Hippocampal formation (tissue), 2 donors: ENCODE measurements around the gene SLC22A1.

Source experiments
- DNase-seq, 2 donors: peaks; one replicate each; lab custom pipeline; 2025; lab: John Stamatoyannopoulos, UW

Gene SLC22A1

DNA sequence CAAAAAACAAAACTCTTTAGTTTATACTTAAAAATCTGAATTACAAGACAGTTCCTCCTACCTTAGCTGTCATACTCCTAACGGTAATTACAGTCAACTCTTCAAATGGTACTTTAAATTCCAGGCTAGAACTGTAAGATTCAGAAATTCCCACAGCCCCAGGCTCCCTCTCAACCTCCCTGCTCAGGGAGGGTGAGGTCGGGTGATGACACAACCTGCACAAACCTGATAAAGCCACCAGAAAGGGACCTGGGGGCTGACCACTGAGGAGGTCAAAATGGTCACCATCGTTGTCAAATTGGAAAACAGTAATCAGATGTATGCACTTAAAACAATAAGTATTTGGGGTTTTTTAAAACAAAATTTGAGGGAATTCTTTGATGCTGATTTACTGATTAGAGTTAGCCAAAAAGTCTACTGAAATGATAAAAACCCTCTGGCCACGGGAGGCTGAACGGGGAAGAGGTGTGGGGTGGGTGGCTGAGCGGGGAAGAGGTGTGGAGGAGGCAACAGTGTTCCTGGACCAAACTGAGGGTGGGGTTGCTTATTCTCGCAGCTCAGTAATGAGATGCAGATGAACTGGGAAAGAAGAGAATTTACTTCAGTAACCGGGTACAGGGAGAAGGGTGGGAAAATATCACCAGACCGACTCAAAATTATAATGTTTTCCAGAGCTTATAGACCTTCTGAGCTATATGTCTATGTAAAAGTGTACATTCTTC, 52.4 kb downstream of the SLC22A1 start:
- DNase-seq: no peak

DNA sequence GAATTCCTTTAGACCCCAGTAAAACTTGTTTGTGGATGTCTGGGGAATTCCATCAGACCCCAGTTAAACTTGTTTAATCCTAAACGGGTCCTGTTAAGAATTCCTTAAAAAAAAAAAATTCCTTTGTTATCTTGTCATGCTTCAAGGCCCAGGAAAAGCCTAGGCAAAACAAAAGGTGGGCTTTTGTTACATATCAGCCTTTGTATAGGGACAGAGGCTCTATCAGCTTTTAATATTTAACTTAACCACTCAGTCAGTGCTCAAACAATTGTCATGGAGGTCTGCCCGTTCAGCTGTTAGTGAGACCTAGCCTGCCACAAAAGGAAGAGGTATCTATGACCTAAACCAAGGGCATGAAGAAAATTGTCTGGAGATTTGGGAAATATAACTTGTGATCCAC, 53.1 kb downstream of the SLC22A1 start:
- no peak for DNase-seq

DNA sequence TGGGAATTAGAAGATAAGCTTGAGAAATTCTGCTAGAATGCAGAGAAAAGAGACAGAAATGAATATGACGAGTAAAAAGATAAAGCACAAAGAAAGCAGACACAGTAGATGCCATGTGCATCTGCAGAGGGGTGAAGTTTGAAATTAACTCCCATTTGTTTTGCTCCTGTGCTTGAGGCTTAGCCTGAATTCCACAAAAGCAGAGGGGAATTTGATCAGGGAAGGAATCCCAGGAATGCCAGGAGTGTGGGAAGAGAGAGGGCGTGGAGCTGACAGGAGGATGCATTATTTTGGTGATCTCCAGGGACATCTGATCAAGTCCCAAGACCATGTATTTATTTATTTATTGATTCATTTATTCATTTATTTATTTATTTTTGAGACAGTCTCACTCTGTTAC, 55.6 kb downstream of the SLC22A1 start:
- DNase-seq: no peak

DNA sequence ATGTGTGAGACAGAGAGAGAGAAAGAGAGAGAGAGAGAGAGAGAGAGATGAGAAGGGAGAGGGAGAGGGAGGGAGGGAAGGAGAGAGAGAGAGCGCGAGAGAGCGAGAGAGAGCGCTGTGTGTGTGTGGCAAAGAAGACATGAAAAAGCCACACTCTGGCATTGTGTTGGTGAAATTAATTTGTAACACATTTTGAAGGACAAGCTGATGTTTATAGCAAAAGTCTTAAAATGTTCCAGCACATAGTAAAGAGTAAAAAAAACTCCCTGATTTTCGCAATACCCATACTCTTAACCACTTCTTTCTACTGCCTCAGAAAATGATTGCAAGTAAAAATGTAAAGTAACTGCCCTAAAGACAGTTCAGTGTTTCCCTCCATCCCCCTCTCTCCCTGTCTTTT, 56.7 kb downstream of the SLC22A1 start:
- no peak for DNase-seq

DNA sequence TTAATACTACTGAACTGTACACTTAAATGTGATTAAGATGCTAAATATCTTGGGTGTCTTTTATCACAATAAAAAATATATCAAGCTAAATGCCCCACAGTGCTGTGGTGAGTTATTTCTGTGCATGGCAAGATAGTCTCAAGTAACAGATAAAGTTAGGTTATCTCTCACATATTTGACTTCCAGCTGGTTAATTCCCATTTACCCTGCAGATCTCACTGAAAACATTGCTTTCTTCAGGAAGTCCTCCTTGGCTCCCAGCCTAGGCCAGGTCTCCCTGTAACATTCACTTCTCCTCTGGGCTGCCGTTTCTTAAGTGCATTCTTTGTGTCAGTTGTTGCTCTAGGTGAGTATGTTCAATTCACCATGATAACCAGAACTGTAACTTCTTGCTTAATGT, 59.1 kb downstream of the SLC22A1 start:
- no peak for DNase-seq

DNA sequence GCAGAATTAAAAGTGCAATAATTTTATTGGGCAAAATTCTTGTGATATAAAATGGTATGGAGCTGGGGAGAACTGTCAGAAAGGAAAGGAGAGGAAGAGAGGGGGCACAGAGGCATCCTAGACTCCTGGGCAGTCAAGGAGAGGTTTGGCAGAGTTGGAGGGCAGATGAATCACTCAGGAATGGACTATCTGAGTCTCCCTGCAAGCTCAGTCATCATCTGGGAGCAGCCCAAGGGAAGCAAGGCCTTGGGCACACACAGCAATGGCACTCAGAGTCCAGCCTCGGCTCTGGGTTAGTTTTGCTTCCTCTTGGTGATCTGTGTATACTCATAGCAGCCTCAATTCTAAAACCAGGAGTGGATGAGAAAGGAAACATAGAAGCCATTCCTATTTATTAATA, 67.2 kb downstream of the SLC22A1 start:
- DNase-seq: no peak

DNA sequence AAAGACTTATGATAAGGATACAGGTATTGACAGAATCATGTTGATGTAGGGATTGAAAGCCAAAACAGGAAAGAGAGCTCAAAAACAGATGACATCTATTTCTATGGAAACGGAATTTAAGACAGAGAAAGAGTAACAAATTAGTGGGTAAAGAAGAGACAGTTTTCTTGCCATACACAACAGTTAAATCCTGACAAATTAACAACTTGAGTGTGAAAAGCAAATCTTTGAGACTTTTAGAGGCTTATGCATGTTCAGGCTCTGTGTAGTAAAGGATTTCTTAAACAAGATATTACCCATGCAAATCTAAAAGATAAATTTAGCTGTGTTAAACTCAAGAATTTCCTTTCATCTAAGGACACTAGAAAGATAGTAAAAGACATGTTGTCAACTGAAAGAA, 68.5 kb downstream of the SLC22A1 start:
- no peak for DNase-seq

DNA sequence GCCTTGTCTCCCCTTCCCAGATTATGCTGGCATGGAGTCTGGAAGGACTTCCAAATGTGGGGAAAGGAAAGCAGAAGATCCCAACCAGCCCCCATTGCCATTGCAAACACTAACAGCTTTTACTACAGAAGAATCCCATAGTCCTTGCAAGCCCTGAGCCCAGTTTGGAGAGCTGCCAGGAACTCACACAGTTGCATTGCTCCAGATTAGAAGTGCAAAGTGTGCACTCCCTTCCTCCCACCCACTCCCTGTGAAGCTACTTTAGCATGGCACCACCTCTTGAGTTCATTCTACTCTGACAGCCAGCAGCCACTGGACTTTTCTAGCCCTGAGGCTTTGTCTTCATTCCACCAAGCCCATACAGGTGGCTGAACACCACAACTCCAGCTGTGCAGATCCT, 69.4 kb downstream of the SLC22A1 start:
- DNase-seq: no peak

DNA sequence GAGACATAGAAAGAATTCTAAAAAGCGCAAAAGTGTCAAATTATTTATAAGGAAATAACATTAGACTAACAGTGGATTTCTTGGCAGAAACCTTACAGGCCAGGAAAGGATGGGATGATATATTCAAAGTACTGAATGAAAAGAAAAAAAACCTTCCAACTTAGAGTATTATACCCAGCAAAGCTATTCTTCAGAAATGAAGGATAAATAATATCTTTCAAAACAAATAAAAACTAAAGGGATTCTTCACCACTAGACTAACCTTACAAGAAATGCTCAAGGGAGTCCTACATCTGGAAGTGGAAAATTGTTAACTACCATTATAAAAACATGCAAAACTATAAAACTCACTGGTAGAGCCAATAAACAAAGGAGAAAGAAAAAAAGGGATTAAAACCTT, 71.2 kb downstream of the SLC22A1 start:
- DNase-seq: no peak

DNA sequence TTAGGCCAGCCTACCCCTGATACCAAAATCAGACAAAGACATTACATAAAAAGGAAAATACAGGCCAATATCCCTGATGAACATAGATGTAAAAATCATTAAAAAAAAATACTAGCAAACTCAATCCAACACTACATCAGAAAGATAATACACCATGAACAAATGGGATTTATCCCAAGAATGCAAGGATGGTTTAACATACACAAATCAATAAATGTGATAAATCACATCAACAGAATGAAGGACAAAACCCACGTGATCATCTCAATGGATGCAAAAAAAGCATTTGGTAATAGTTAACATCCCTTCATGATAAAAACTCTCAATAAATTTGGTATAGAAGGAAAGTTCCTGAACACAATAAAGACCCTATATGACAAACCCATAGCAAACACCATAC, 73.2 kb downstream of the SLC22A1 start:
- no peak for DNase-seq

DNA sequence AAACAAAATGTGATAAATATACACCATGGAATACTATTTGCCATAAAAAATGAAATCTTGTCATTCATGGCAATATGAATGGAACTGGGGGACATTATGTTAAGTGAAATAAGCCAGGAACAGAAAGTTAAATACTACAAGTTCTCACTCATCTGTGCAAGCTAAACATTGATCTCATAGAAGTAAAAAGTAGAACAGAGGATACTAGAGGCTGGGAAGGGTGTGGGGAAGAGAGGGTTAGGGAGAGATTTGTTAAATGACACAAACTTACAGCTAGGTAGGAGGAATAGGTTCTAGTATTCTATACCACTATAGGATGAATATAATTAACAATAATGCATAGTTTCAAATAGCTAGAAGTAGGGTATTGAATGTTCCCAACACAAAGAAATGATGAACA, 76.0 kb downstream of the SLC22A1 start:
- DNase-seq: no peak

DNA sequence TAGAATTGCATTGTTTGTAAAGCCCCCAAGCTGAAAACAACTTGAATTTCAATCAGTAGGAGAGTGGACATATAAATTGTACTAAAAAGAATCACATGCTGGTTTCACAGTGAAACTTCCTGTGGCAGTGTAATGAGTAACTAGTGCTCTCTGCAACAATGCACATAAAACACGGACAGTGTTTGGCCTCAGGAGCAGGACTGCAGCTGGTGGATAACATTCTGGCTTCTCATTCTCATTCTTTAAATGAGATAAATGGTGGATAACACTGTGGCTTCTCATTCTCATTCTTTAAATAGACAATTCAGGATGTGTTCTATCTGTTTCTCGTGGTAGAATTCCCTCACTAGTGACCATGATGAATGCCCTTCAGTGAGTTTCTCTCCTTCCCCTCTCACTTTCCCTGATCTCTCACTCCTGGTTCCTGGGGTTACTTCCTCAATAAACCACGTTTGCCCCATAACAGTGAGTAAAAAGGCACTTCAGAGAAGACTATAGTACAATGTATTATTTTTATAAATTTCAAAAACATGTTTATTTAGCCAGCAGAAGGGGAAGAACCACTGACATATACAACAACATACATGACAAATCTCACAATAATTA, 77.1 kb downstream of the SLC22A1 start:
- no peak for DNase-seq

DNA sequence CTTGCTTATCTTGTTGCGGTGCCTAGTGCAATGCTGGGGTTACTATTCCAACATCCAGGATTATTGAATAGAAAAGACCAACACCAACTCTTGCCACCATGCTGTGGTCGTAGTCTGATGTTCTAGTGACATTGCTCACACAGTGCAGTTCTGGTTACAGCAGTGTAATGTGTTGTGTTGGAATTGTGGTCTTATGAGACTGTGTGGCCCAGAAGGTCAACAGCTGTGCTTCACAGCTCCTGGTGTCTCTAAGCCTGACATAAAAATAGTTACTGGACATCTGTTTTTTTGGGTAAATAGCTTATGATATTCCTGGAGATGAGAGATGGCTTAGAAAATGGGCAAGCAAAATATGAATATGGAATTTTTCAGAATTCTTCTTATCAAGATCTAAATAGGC, 79.4 kb downstream of the SLC22A1 start:
- no peak for DNase-seq

DNA sequence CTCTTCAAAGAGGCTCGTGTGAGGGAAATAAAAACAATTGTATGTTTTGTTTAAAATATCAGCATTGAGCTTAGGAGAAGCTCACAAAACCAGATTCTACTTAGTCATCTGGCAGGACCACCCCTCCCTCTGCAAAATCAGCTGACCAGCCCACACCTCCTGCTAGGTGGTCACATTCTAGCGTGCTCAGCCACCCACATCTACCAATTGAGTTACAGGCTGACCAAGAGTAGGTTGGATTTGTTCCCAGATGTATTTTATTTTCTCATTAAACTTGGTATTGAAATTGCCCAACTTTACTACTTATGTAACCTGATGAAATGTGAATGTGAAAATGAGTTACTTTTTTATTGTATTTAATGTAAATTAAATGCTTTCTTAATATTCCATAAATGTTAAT, 80.8 kb downstream of the SLC22A1 start:
- no peak for DNase-seq

DNA sequence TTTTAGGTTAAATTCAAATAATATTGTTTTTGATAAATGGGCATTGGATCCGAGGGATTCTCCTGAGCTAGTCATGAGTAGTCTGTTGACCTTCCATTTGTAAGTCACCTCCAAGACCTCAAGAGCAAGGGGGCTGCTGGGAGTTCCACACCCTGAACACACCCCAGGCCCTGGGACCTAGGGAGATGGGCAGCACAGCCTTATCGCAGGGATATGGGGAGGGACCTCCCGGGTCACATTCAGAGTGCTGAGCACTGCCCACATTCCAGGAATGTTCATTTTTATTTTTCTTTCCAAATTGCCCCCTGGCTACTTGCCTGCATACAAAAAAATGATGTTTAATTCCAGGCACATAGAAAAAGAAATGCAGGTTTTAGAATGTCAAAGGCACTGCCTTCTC, 81.5 kb downstream of the SLC22A1 start:
- no peak for DNase-seq

DNA sequence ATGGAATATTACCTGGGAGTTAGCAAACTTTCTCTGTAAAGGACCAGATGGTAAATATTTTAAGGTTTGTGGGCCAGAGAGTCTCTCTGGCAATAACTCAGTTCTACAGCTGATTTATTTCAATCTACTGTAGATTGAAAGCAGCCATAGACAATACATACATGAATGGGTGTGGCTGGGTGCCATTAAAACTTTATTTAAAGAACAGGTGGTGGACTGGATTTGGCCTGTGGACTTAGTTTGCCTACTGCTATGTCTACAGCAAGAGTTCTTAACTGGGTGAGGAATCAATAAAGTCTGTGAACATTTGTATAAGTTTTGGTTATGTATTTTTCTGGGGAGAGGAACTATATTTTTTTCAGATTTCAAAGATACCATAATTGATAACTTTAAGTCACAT, 81.9 kb downstream of the SLC22A1 start:
- DNase-seq: no peak

DNA sequence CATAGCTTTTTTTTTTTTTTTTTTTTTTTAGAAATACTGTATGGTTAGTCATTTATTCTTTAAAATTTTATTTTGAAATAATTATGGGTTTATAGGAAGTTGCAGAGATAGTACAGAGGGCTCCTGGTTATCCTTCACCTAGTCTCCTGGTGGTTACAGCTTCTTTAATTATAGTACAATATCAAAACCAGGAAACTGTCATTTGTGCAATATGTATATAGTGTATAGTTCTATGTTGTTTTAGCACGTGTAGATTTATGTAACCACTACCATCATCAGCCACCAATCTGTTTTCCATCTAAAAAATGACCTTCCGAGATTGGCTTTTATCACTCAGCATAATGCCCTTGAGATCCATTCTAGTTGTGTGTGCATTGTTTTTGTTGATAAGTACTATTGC, 82.3 kb downstream of the SLC22A1 start:
- DNase-seq: no peak

DNA sequence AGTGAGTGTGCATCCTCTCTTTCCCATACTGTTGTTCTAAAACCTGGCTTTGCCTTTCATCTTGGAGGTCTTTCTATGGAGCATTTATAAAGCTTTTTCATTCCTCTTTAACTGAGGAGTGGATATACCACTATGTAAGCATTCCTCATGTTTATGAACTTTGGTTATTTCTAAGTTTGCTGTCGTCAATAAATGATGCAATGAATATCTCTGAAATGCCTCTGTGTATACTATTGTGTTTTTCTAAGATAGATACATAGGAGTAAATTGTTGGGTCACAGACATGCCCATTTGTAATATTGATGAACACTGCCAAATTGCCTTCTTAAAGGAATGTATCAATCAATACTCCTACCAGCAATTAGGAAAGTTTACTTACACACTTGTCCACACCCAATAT, 83.1 kb downstream of the SLC22A1 start:
- no peak for DNase-seq

DNA sequence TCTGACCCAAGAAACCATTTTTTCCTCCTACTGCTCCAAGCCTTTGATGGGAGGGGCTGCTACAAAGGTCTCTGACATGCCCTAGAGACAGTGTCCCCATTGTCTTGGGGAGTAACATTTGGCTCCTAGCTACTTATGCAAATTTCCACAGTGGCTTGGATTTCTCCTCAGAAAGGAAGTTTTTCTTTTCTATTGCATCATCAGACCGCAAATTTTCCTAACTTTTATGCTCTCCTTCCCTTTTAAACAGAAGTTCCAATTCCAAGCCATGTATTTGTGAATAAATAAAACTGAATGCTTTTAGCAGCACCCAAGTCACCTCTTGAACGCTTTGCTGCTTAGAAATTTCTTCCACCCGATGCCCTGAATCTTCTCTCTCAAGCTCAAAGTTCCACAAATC, 86.0 kb downstream of the SLC22A1 start:
- no peak for DNase-seq
